PFSK-1 (cell line): Measurements from ENCODE around the gene NKX6-1.

Experiments used
- FOXP2 ChIP-seq: optimal IDR thresholded peaks from 2 replicates; pipeline ENCODE3; 2011; ENCODE audit warnings: borderline replicate concordance, control low read depth, inconsistent platforms; ENCODE audit not compliant: insufficient read depth; ENCODE audit errors: extremely low read length, extremely low read depth
- POLR2AphosphoS5 ChIP-seq: IDR thresholded peaks from 2 replicates; pipeline ENCODE4 v1.6.1; 2012; ENCODE audit warnings: low read depth, mild to moderate bottlenecking, control low read depth, low read length, moderate library complexity
- SIN3A ChIP-seq: IDR thresholded peaks from 2 replicates; pipeline ENCODE4 v1.6.1; 2012; ENCODE audit warnings: mild to moderate bottlenecking, low read length, moderate library complexity, borderline replicate concordance; ENCODE audit not compliant: insufficient read depth
- TAF1 ChIP-seq: IDR thresholded peaks from 2 replicates; pipeline ENCODE4 v1.6.1; 2012; ENCODE audit warnings: low read length, control low read depth, borderline replicate concordance; ENCODE audit not compliant: insufficient read depth
- TF ChIP-seq, protein P1 (sequence below), 2 experiments: IDR thresholded peaks; 2 replicates each; pipeline versions ENCODE4 v1.6.1 to v1.8.0; 2011 to 2012; ENCODE audit warnings: low read depth in 2 of 2, low read length in 2 of 2, control low read depth in 1 of 2, inconsistent platforms in 1 of 2, mild to moderate bottlenecking in 1 of 2, moderate library complexity in 1 of 2; ENCODE audit not compliant: insufficient read depth in 1 of 2

The NKX6-1 gene

DNA sequence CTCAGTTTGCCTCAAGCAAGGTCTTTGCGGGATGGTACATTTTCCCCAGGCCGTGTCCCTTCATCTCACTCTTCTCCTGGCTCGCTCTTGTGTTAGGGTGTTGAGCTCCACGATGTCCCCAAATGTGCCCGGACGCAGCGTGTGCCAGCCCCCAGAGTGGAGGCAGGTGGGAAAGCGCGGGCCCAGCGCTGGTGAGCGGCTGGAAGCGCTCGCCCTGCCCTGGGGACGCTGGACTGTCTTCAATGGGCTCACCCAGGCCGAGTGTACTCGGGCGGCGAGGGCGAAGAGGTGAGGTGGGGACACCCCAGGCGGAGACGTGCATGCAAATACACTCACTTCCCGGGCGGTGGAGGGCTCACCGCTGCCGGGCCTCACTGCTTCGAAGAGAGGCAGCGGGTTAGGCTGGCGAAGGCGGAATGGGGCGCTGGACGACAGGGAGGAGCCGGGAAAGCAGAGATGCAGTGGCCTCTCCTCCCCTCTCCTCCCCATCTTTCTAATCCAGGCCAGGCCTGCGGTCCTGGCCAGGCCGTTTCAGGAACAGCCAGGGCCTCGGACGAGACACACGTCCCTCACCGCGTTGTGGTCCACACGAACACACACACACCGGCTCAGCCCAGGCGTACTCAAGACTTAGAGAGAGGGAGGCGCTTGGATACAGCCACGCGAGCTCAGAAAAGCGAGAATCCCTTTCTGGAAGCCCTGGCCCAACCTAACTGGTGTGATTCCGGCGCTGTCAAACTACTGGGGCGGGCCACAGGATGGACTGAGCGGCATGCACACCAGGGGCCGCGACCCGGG is 2.2 kb downstream of the NKX6-1 start:
- TF ChIP-seq POLR2AphosphoS5 (no peak), FOXP2 (no peak), SIN3A (no peak), TAF1 (no peak)
- TF ChIP-seq, protein P1, sequence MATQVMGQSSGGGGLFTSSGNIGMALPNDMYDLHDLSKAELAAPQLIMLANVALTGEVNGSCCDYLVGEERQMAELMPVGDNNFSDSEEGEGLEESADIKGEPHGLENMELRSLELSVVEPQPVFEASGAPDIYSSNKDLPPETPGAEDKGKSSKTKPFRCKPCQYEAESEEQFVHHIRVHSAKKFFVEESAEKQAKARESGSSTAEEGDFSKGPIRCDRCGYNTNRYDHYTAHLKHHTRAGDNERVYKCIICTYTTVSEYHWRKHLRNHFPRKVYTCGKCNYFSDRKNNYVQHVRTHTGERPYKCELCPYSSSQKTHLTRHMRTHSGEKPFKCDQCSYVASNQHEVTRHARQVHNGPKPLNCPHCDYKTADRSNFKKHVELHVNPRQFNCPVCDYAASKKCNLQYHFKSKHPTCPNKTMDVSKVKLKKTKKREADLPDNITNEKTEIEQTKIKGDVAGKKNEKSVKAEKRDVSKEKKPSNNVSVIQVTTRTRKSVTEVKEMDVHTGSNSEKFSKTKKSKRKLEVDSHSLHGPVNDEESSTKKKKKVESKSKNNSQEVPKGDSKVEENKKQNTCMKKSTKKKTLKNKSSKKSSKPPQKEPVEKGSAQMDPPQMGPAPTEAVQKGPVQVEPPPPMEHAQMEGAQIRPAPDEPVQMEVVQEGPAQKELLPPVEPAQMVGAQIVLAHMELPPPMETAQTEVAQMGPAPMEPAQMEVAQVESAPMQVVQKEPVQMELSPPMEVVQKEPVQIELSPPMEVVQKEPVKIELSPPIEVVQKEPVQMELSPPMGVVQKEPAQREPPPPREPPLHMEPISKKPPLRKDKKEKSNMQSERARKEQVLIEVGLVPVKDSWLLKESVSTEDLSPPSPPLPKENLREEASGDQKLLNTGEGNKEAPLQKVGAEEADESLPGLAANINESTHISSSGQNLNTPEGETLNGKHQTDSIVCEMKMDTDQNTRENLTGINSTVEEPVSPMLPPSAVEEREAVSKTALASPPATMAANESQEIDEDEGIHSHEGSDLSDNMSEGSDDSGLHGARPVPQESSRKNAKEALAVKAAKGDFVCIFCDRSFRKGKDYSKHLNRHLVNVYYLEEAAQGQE (IDR thresholded peaks at IDR 0.05; ENCODE audit: insufficient read depth in 1 of 2, low read depth in 2 of 2, low read length in 2 of 2), result no peak

DNA sequence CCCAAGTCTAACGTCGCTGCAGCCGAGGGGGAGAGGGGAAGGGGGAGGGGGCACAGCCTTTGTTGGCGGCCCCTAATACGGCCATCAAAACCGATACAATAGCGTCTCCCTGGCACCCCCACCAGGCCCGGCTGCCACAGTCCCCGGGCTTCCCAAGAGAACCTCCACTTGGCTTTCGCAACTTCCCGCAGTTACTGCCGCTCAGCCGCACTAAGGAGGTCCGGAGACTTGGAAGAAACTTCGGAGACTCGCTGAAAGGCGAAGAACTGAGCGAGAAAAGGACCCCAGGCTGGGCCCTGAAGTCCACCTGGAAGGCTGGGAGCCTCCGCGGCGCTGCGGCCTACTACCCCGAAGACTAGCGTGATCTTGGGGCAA is 2.8 kb downstream of the NKX6-1 start:
- no peak for TF ChIP-seq POLR2AphosphoS5
- TF ChIP-seq, protein P1 (IDR thresholded peaks at IDR 0.05; ENCODE audit: insufficient read depth in 1 of 2, low read depth in 2 of 2, low read length in 2 of 2), result no peak
- no peak for TF ChIP-seq SIN3A
- no peak for TF ChIP-seq TAF1
- no peak for TF ChIP-seq FOXP2

GRCh38 chr4:84495794-84496261 is 3.3 kb downstream of the NKX6-1 start:
- TF ChIP-seq POLR2AphosphoS5, result no peak
- TF ChIP-seq FOXP2, result no peak
- no peak for TF ChIP-seq TAF1
- TF ChIP-seq SIN3A, result no peak
- TF ChIP-seq, protein P1 (IDR thresholded peaks at IDR 0.05; ENCODE audit: insufficient read depth in 1 of 2, low read depth in 2 of 2, low read length in 2 of 2), result no peak

- TF ChIP-seq FOXP2, result no peak
- TF ChIP-seq TAF1, result no peak
- TF ChIP-seq, protein P1 (IDR thresholded peaks at IDR 0.05; ENCODE audit: insufficient read depth in 1 of 2, low read depth in 2 of 2, low read length in 2 of 2), result no peak
- no peak for TF ChIP-seq POLR2AphosphoS5
- no peak for TF ChIP-seq SIN3A
These were observed 3.8 kb downstream of the NKX6-1 start for GRCh38 chr4:84495118-84495793.
